Measurements from ENCODE around the gene COL6A2. TPM values are rescaled to one million over a fixed set of nuclear protein-coding genes. Genes with fewer than 3 reads are reported as not detected.
"Not testable (repeated sequence)": the region's sequence is repeated elsewhere in the genome, so short reads cannot be mapped to it uniquely, and the experiment has no call there.

Gene COL6A2
- total and polyA plus RNA-seq, 2 donors (not counting 1 experiment from before 2014, with no cell fraction given) = 1.2 to 2.1 TPM

GRCh38 chr21:46107376-46107775 lies 9.5 kb downstream of the COL6A2 start:
- CTCF ChIA-PET; H3K4me2 ChIP-seq (replicated peaks; ENCODE audit: low read depth, low read length, poor library complexity, severe bottlenecking); H3K4me1 ChIP-seq (ENCODE audit: control insufficient read depth in 2 of 2, insufficient read depth in 2 of 2, low read length in 2 of 2); ATAC-seq (ENCODE audit: low read depth); H2AFZ ChIP-seq (ENCODE audit: insufficient read depth, low read depth, low read length, poor library complexity, severe bottlenecking); H4K20me1 ChIP-seq (ENCODE audit: control insufficient read depth, insufficient read depth, low read length, poor library complexity, severe bottlenecking); H3K4me3 Mint-ChIP-seq; H3K36me3 ChIP-seq (replicated peaks in 1 of 2; ENCODE audit: control extremely low read depth in 1 of 2, control insufficient read depth in 1 of 2, extremely low read depth in 1 of 2, insufficient read depth in 2 of 2, low read length in 1 of 2); H3K27ac Mint-ChIP-seq; POLR2A ChIA-PET; DNase-seq; H3K79me2 ChIP-seq (ENCODE audit: control insufficient read depth, insufficient read depth, low read length); H3K4me1 Mint-ChIP-seq; H3K27ac ChIP-seq (ENCODE audit: low read length in 2 of 2); H3K9ac ChIP-seq (ENCODE audit: low read length); intact Hi-C loops (cut with micrococcal nuclease); H3K4me3 ChIP-seq (ENCODE audit: control extremely low read depth in 1 of 5, extremely low read depth in 1 of 5, insufficient read depth in 1 of 5, low read depth in 2 of 5, low read length in 4 of 5): not testable (repeated sequence)
- WGBS (ENCODE audit: insufficient coverage) = 100% methylated on average over 1 of the region's 2 CpGs
- peaks cover 24% of the 10 kb centered on the region for H3K27me3 Mint-ChIP-seq
- H3K27me3 ChIP-seq (replicated peaks in 1 of 4; ENCODE audit: control extremely low read depth in 1 of 4, control insufficient read depth in 3 of 4, insufficient read depth in 4 of 4, low read length in 3 of 4) = peaks cover 0 to 13% (median 3%) of the 10 kb centered on the region in 4 experiments
- peaks cover 2 to 27% (median 11%) of the 10 kb centered on the region in 3 donors for H3K9me3 ChIP-seq (ENCODE audit: control extremely low read depth in 1 of 3, control insufficient read depth in 2 of 3, insufficient read depth in 1 of 3, low read length in 2 of 3)
- H3K9me3 Mint-ChIP-seq (ENCODE audit: insufficient read depth) = peaks cover 12% of the 10 kb centered on the region

- no peak for TF ChIP-seq EZH2 (IDR thresholded peaks at IDR 0.05; ENCODE audit: borderline replicate concordance, insufficient read depth, low read depth, low read length, poor library complexity, severe bottlenecking)
- TF ChIP-seq CTCF (IDR thresholded peaks at IDR 0.05) = no peak
- Histone ChIP-seq H4K20me1 (ENCODE audit: control insufficient read depth, insufficient read depth, low read length, poor library complexity, severe bottlenecking) (no peaks in the 10 kb centered on the region), H3K4me2 (replicated peaks; ENCODE audit: low read depth, low read length, poor library complexity, severe bottlenecking) (no peak overlapping the region), H3K27me3 (replicated peaks in 1 of 4; ENCODE audit: control extremely low read depth in 1 of 4, control insufficient read depth in 3 of 4, insufficient read depth in 4 of 4, low read length in 3 of 4) (peaks cover 0 to 5% (median under 1%) of the 10 kb centered on the region in 4 experiments), H2AFZ (ENCODE audit: insufficient read depth, low read depth, low read length, poor library complexity, severe bottlenecking) (no peak overlapping the region), H3K9ac (ENCODE audit: low read length) (no peak overlapping the region), H3K4me3 (ENCODE audit: control extremely low read depth in 1 of 5, extremely low read depth in 1 of 5, insufficient read depth in 1 of 5, low read depth in 2 of 5, low read length in 4 of 5) (no peak overlapping the region), H3K4me1 (ENCODE audit: control insufficient read depth in 2 of 2, insufficient read depth in 2 of 2, low read length in 2 of 2) (no peaks in the 10 kb centered on the region), H3K9me3 (ENCODE audit: control extremely low read depth in 1 of 3, control insufficient read depth in 2 of 3, insufficient read depth in 1 of 3, low read length in 2 of 3) (peaks cover 2 to 31% (median 6%) of the 10 kb centered on the region in 3 donors), H3K27ac (ENCODE audit: low read length in 2 of 2) (no peak overlapping the region), H3K36me3 (replicated peaks in 1 of 2; ENCODE audit: control extremely low read depth in 1 of 2, control insufficient read depth in 1 of 2, extremely low read depth in 1 of 2, insufficient read depth in 2 of 2, low read length in 1 of 2) (no peaks in the 10 kb centered on the region), H3K79me2 (ENCODE audit: control insufficient read depth, insufficient read depth, low read length) (no peaks in the 10 kb centered on the region)
- no peak overlapping the region for H3K27ac Mint-ChIP-seq
- peaks cover 10% of the 10 kb centered on the region for H3K27me3 Mint-ChIP-seq
- H3K4me1 Mint-ChIP-seq = no peaks in the 10 kb centered on the region
- ATAC-seq (ENCODE audit: low read depth) (no peak), DNase-seq (no peak)
- POLR2A ChIA-PET = no interaction called here
- WGBS (ENCODE audit: insufficient coverage) = 79% methylated on average over 9 of the region's 9 CpGs
- intact Hi-C loops (cut with micrococcal nuclease) = no loop called here
- H3K4me3 Mint-ChIP-seq = no peak overlapping the region
- peaks cover 5% of the 10 kb centered on the region for H3K9me3 Mint-ChIP-seq (ENCODE audit: insufficient read depth)
- CTCF ChIA-PET = no interaction called here
Measured at GRCh38 chr21:46108827-46109312, 11.0 kb downstream of the COL6A2 start.

Measured in B cell (primary cell).